ENCODE results near the gene SLC25A25.
"Not testable (repeated sequence)": the region's sequence is repeated elsewhere in the genome, so short reads cannot be mapped to it uniquely, and the experiment has no call there.

SLC25A25 gene

GRCh38 chr9:128098297-128099230, 30.5 kb downstream of the SLC25A25 start:
- DNase-seq: peak; percentile 55

GRCh38 chr9:128099231-128099931, 31.3 kb downstream of the SLC25A25 start:
- no peak for DNase-seq

GRCh38 chr9:128099932-128100491, 32.0 kb downstream of the SLC25A25 start:
- DNase-seq: no peak

- DNase-seq: no peak
These were observed 32.5 kb downstream of the SLC25A25 start for GRCh38 chr9:128100581-128100980.

GRCh38 chr9:128101231-128101661, 33.2 kb downstream of the SLC25A25 start:
- no peak for DNase-seq

- no peak for DNase-seq
These were observed 33.7 kb downstream of the SLC25A25 start for GRCh38 chr9:128101690-128102089.

- no peak for DNase-seq
These were observed 34.2 kb downstream of the SLC25A25 start for GRCh38 chr9:128102196-128102595.

- DNase-seq: no peak
These were observed 35.0 kb downstream of the SLC25A25 start for GRCh38 chr9:128102861-128103588.

- DNase-seq: peak; percentile 48
These were observed 35.5 kb downstream of the SLC25A25 start for GRCh38 chr9:128103589-128103962.

GRCh38 chr9:128104171-128104618, 36.2 kb downstream of the SLC25A25 start:
- DNase-seq: no peak

GRCh38 chr9:128105538-128106175, 37.6 kb downstream of the SLC25A25 start:
- no peak for DNase-seq

- DNase-seq: no peak
These were observed 38.3 kb downstream of the SLC25A25 start for GRCh38 chr9:128106181-128106939.

GRCh38 chr9:128106940-128107467, 39.0 kb downstream of the SLC25A25 start:
- DNase-seq: no peak

- no peak for DNase-seq
These were observed 39.6 kb downstream of the SLC25A25 start for GRCh38 chr9:128107468-128108268.

- no peak for DNase-seq
These were observed 40.4 kb downstream of the SLC25A25 start for GRCh38 chr9:128108269-128109049.

GRCh38 chr9:128109050-128109709, 41.1 kb downstream of the SLC25A25 start:
- no peak for DNase-seq

- DNase-seq: not testable (repeated sequence)
These were observed 43.7 kb downstream of the SLC25A25 start for GRCh38 chr9:128111726-128112125.

GRCh38 chr9:128113526-128114325, 45.7 kb downstream of the SLC25A25 start:
- no peak for DNase-seq
